GM19193 (cell line): ENCODE results near the gene FAM3D.

Experiments
- POLR2A ChIP-seq: IDR thresholded peaks from 4 replicates; pipeline ENCODE4 v1.6.1; 2011; ENCODE audit not compliant: insufficient read depth, insufficient read length; ENCODE audit errors: extremely low read depth

Gene FAM3D

GRCh38 chr3:58625196-58625824 is 41.3 kb downstream of the FAM3D start:
- TF ChIP-seq POLR2A, result no peak

- no peak for TF ChIP-seq POLR2A
Measured at GRCh38 chr3:58624550-58624949, 42.0 kb downstream of the FAM3D start.

GRCh38 chr3:58623961-58624360 is 42.6 kb downstream of the FAM3D start:
- no peak for TF ChIP-seq POLR2A

- TF ChIP-seq POLR2A, result no peak
Measured at GRCh38 chr3:58623478-58623877, 43.1 kb downstream of the FAM3D start.

- no peak for TF ChIP-seq POLR2A
Measured at GRCh38 chr3:58622892-58623291, 43.7 kb downstream of the FAM3D start.

- no peak for TF ChIP-seq POLR2A
Measured at GRCh38 chr3:58622436-58622835, 44.1 kb downstream of the FAM3D start.

- TF ChIP-seq POLR2A, result no peak
Measured at GRCh38 chr3:58621086-58621830, 45.3 kb downstream of the FAM3D start.

GRCh38 chr3:58620421-58620820 is 46.2 kb downstream of the FAM3D start:
- no peak for TF ChIP-seq POLR2A

GRCh38 chr3:58617338-58617761 is 49.2 kb downstream of the FAM3D start:
- no peak for TF ChIP-seq POLR2A

GRCh38 chr3:58613236-58614132 is 53.1 kb downstream of the FAM3D start:
- TF ChIP-seq POLR2A, result no peak

GRCh38 chr3:58612830-58613229 is 53.7 kb downstream of the FAM3D start:
- no peak for TF ChIP-seq POLR2A

- TF ChIP-seq POLR2A, result no peak
Measured at GRCh38 chr3:58609990-58610389, 56.6 kb downstream of the FAM3D start.

GRCh38 chr3:58608648-58609047 is 57.9 kb downstream of the FAM3D start:
- no peak for TF ChIP-seq POLR2A

GRCh38 chr3:58607816-58608215 is 58.8 kb downstream of the FAM3D start:
- no peak for TF ChIP-seq POLR2A

GRCh38 chr3:58606693-58607092 is 59.9 kb downstream of the FAM3D start:
- no peak for TF ChIP-seq POLR2A
